Right atrium auricular region (tissue), 2 donors: ENCODE data around the gene MUC16. TPM values are rescaled to one million over a fixed set of nuclear protein-coding genes. Genes with fewer than 3 reads are reported as not detected.

Experiments used
- DNase-seq: peaks from one replicate; pipeline ENCODE4 v3.0.0-alpha.2; 2019; ENCODE audit warnings: low spot score
- H3K27ac ChIP-seq, 2 donors: fragments of 200-600 bp; sonication (generic); 1 replicate in 1 of 2; 2 replicates in 1 of 2; pipeline ENCODE4 v1.5.1; 2016 to 2019
- H3K27me3 ChIP-seq, 2 donors: fragments of 200-600 bp; sonication (generic); one replicate each; pipeline versions ENCODE4 v1.5.1 to v1.6.0; 2017 to 2019
- H3K36me3 ChIP-seq: fragments of 200-600 bp; sonication (generic); one replicate; pipeline ENCODE4 v1.5.1; 2016
- H3K4me1 ChIP-seq, 2 donors: fragments of 200-600 bp; sonication (generic); one replicate each; pipeline versions ENCODE4 v1.5.1 to v1.6.0; 2017 to 2019
- H3K4me3 ChIP-seq, 2 donors: fragments of 200-600 bp; sonication (generic); 1 replicate in 1 of 2; 2 replicates in 1 of 2; pipeline ENCODE4 v1.5.1; 2017 to 2019; ENCODE audit warnings: mild to moderate bottlenecking in 1 of 2, moderate library complexity in 1 of 2
- H3K9me3 ChIP-seq, 2 donors: fragments of 200-600 bp; sonication (generic); one replicate each; pipeline ENCODE4 v1.5.1; 2019
- CTCF ChIP-seq, 2 donors: fragments of 200-600 bp; sonication (generic); IDR thresholded peaks; one replicate each; pipeline ENCODE4 v1.5.1; 2019; ENCODE audit warnings: antibody characterized with exemption in 2 of 2
- total RNA-seq, 2 donors: library from RNA; depleted of rRNA; stranded (reverse); fragments of >200 nt; gene quantifications; one replicate each; pipeline ENCODE4 v1.1.0, GENCODE V29; 2016

Gene MUC16
- total RNA-seq, 2 donors from 2014 or later: 2.6 to 21.3 TPM

- no peak for DNase-seq
- H3K36me3 ChIP-seq: no peaks in the 10 kb centered on the region
- H3K27ac ChIP-seq: no peak overlapping the region
- no peaks in the 10 kb centered on the region for H3K4me1 ChIP-seq
- H3K27me3 ChIP-seq: no peaks in the 10 kb centered on the region
- TF ChIP-seq CTCF (IDR thresholded peaks at IDR 0.05): no peak
- no peak overlapping the region for H3K4me3 ChIP-seq
- peaks cover 0 to 4% of the 10 kb centered on the region in 2 donors for H3K9me3 ChIP-seq
These were observed 3.8 kb upstream of the MUC16 start for GRCh38 chr19:9013988-9014387.

GRCh38 chr19:9011875-9012274 lies 1.7 kb upstream of the MUC16 start:
- Histone ChIP-seq H3K4me3 (no peak overlapping the region), H3K27me3 (no peaks in the 10 kb centered on the region), H3K27ac (no peak overlapping the region), H3K4me1 (no peaks in the 10 kb centered on the region), H3K9me3 (peaks cover 0 to 4% of the 10 kb centered on the region in 2 donors), H3K36me3 (no peaks in the 10 kb centered on the region)
- no peak for TF ChIP-seq CTCF (IDR thresholded peaks at IDR 0.05)
- no peak for DNase-seq

- no peaks in the 10 kb centered on the region for H3K4me1 ChIP-seq
- no peak for TF ChIP-seq CTCF (IDR thresholded peaks at IDR 0.05)
- no peaks in the 10 kb centered on the region for H3K36me3 ChIP-seq
- H3K27me3 ChIP-seq: no peaks in the 10 kb centered on the region
- DNase-seq: no peak
- H3K4me3 ChIP-seq: no peak overlapping the region
- H3K27ac ChIP-seq: no peak overlapping the region
- H3K9me3 ChIP-seq: peaks cover 0 to 4% of the 10 kb centered on the region in 2 donors
These were observed 484 bp upstream of the MUC16 start for GRCh38 chr19:9010693-9011092.

- H3K4me3 ChIP-seq: no peak overlapping the region
- no peaks in the 10 kb centered on the region for H3K27me3 ChIP-seq
- H3K36me3 ChIP-seq: no peaks in the 10 kb centered on the region
- no peak for TF ChIP-seq CTCF (IDR thresholded peaks at IDR 0.05)
- DNase-seq: no peak
- H3K4me1 ChIP-seq: no peaks in the 10 kb centered on the region
- H3K9me3 ChIP-seq: peaks cover 0 to 4% of the 10 kb centered on the region in 2 donors
- no peak overlapping the region for H3K27ac ChIP-seq
These were observed 778 bp downstream of the MUC16 start for GRCh38 chr19:9009431-9009830.

- Histone ChIP-seq H3K4me1 (no peaks in the 10 kb centered on the region), H3K27me3 (no peaks in the 10 kb centered on the region), H3K9me3 (peaks cover 0 to 2% of the 10 kb centered on the region in 2 donors), H3K4me3 (no peak overlapping the region), H3K27ac (no peak overlapping the region), H3K36me3 (no peaks in the 10 kb centered on the region)
- no peak for DNase-seq
- TF ChIP-seq CTCF (IDR thresholded peaks at IDR 0.05): no peak
These were observed 1.5 kb downstream of the MUC16 start for GRCh38 chr19:9008667-9009066.

GRCh38 chr19:9000933-9001332 lies 9.3 kb downstream of the MUC16 start:
- no peak overlapping the region for H3K4me3 ChIP-seq
- no peaks in the 10 kb centered on the region for H3K4me1 ChIP-seq
- H3K36me3 ChIP-seq: no peaks in the 10 kb centered on the region
- no peak for DNase-seq
- H3K27ac ChIP-seq: no peak overlapping the region
- no peaks in the 10 kb centered on the region for H3K9me3 ChIP-seq
- TF ChIP-seq CTCF (IDR thresholded peaks at IDR 0.05): no peak
- H3K27me3 ChIP-seq: no peaks in the 10 kb centered on the region
